GM21576 (cell line): ENCODE measurements around the gene ATAD3C.
"Not testable (repeated sequence)": the region's sequence is repeated elsewhere in the genome, so short reads cannot be mapped to it uniquely, and the experiment has no call there.

Source experiments
- ATAC-seq: cut with Tn5 transposase; IDR thresholded peaks from one replicate; pipeline ENCODE4 v1.9.1; 2021; ENCODE audit warnings: mild to moderate bottlenecking, moderate library complexity; ENCODE audit not compliant: unreplicated experiment

ATAD3C gene

GRCh38 chr1:1418464-1419362 lies 30.8 kb upstream of the ATAD3C start:
- no peak for ATAC-seq

GRCh38 chr1:1419363-1419812 lies 30.1 kb upstream of the ATAD3C start:
- ATAC-seq = no peak

GRCh38 chr1:1419813-1420653 lies 29.5 kb upstream of the ATAD3C start:
- ATAC-seq = no peak

GRCh38 chr1:1420654-1421141 lies 28.8 kb upstream of the ATAD3C start:
- ATAC-seq = no peak

GRCh38 chr1:1421147-1421906 lies 28.2 kb upstream of the ATAD3C start, which contains the start of gene ANKRD65:
TSS of gene ANKRD65 (minus strand) at chr1:1421276. CDS start at chr1:1421005, 271 bp downstream.
- no peak for ATAC-seq

- ATAC-seq = no peak
Observed at GRCh38 chr1:1421907-1422464, 27.5 kb upstream of the ATAD3C start.

- no peak for ATAC-seq
Observed at GRCh38 chr1:1422465-1423244, 26.8 kb upstream of the ATAD3C start.

GRCh38 chr1:1423245-1423597 lies 26.3 kb upstream of the ATAD3C start:
- ATAC-seq = no peak

GRCh38 chr1:1424707-1425106 lies 24.8 kb upstream of the ATAD3C start:
- ATAC-seq = no peak

- no peak for ATAC-seq
Observed at GRCh38 chr1:1425426-1425752, 24.1 kb upstream of the ATAD3C start.

GRCh38 chr1:1425753-1426495 lies 23.6 kb upstream of the ATAD3C start:
- no peak for ATAC-seq

GRCh38 chr1:1426496-1427105 lies 22.9 kb upstream of the ATAD3C start:
- no peak for ATAC-seq

GRCh38 chr1:1427106-1427819 lies 22.2 kb upstream of the ATAD3C start:
- no peak for ATAC-seq

GRCh38 chr1:1427820-1428148 lies 21.7 kb upstream of the ATAD3C start:
- no peak for ATAC-seq

GRCh38 chr1:1428174-1428573 lies 21.3 kb upstream of the ATAD3C start:
- no peak for ATAC-seq

- ATAC-seq = not testable (repeated sequence)
Observed at GRCh38 chr1:1428967-1429366, 20.5 kb upstream of the ATAD3C start.

GRCh38 chr1:1429671-1430073 lies 19.8 kb upstream of the ATAD3C start:
- no peak for ATAC-seq
